Measurements from ENCODE around the gene ARHGEF28.

The ARHGEF28 gene

GRCh38 chr5:73960023-73960422 lies 334.0 kb downstream of the ARHGEF28 start:
- DNase-seq (ENCODE audit: insufficient read length, low spot score) (no peak), FAIRE-seq (no peak)
- TF ChIP-seq, protein P1, sequence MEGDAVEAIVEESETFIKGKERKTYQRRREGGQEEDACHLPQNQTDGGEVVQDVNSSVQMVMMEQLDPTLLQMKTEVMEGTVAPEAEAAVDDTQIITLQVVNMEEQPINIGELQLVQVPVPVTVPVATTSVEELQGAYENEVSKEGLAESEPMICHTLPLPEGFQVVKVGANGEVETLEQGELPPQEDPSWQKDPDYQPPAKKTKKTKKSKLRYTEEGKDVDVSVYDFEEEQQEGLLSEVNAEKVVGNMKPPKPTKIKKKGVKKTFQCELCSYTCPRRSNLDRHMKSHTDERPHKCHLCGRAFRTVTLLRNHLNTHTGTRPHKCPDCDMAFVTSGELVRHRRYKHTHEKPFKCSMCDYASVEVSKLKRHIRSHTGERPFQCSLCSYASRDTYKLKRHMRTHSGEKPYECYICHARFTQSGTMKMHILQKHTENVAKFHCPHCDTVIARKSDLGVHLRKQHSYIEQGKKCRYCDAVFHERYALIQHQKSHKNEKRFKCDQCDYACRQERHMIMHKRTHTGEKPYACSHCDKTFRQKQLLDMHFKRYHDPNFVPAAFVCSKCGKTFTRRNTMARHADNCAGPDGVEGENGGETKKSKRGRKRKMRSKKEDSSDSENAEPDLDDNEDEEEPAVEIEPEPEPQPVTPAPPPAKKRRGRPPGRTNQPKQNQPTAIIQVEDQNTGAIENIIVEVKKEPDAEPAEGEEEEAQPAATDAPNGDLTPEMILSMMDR (IDR thresholded peaks at IDR 0.05; ENCODE audit: insufficient read depth, missing control alignments) = no peak

- no peak for DNase-seq (ENCODE audit: insufficient read length, low spot score)
- no peak for FAIRE-seq
- TF ChIP-seq, protein P1 (IDR thresholded peaks at IDR 0.05; ENCODE audit: insufficient read depth, missing control alignments) = no peak
These were observed 334.4 kb downstream of the ARHGEF28 start for GRCh38 chr5:73960426-73960825.

- DNase-seq (ENCODE audit: insufficient read length, low spot score) (no peak), FAIRE-seq (no peak)
- TF ChIP-seq, protein P1 (IDR thresholded peaks at IDR 0.05; ENCODE audit: insufficient read depth, missing control alignments) = no peak
These were observed 336.9 kb downstream of the ARHGEF28 start for GRCh38 chr5:73962801-73963425.

DNA sequence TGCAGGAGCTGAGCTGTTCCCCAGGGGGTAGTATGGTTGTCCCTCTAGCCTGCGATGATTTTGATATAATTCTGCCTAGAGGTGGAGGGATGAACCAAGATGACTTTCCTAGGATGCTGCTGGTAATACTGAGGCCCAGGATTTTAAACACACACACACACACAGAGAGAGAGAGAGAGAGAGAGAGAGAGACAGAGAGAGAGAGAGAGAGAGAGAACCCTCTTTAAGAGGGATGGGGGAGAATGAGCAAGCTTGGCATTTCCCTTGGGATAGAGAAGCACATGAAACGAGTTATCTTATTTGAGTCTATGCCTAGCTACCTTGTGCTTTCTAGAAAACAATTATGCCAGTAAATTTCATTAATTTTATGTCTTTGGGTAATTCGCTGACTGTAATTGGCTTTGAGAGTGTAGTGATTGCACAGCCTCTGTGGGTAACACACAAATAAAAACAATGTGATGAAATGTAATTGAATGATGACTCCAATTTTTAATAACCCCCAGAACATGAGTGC lies 338.4 kb downstream of the ARHGEF28 start:
- TF ChIP-seq, protein P1 (IDR thresholded peaks at IDR 0.05; ENCODE audit: insufficient read depth, missing control alignments) = no peak
- DNase-seq (ENCODE audit: insufficient read length, low spot score) = no peak
- FAIRE-seq = no peak

DNA sequence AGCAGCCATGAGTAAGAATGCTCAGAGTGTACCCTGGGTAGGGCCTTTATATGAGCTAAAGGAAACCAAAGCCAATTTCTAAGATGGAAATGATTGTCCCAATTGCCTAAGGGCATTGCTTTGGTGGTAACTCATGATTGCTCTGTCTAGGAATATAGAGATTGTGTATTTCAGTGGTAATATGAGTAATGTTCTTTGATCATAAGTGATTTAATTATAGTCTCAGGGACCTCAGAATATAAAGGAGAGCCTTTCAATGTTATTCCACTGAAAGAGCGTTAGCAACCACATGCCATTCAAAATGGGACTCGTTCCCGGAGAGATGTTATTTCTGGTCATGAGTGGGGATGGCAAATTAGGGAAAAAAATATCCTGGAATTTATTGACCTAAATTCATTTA lies 340.5 kb downstream of the ARHGEF28 start:
- DNase-seq (ENCODE audit: insufficient read length, low spot score) (no peak), FAIRE-seq (no peak)
- TF ChIP-seq, protein P1 (IDR thresholded peaks at IDR 0.05; ENCODE audit: insufficient read depth, missing control alignments) = no peak

GRCh38 chr5:73967347-73967746 lies 341.4 kb downstream of the ARHGEF28 start:
- FAIRE-seq = no peak
- TF ChIP-seq, protein P1 (IDR thresholded peaks at IDR 0.05; ENCODE audit: insufficient read depth, missing control alignments) = no peak
- no peak for DNase-seq (ENCODE audit: insufficient read length, low spot score)

- TF ChIP-seq, protein P1 (IDR thresholded peaks at IDR 0.05; ENCODE audit: insufficient read depth, missing control alignments) = no peak
- FAIRE-seq = no peak
These were observed 342.2 kb downstream of the ARHGEF28 start for GRCh38 chr5:73968246-73968645.

More at GRCh38 chr5:73968246-73968645, 342.2 kb downstream of the ARHGEF28 start:
- no peak for DNase-seq (ENCODE audit: insufficient read length, low spot score)

Measured in D721Med (cell line).